ENCODE results near the gene ARFGAP1.

ARFGAP1 gene

DNA sequence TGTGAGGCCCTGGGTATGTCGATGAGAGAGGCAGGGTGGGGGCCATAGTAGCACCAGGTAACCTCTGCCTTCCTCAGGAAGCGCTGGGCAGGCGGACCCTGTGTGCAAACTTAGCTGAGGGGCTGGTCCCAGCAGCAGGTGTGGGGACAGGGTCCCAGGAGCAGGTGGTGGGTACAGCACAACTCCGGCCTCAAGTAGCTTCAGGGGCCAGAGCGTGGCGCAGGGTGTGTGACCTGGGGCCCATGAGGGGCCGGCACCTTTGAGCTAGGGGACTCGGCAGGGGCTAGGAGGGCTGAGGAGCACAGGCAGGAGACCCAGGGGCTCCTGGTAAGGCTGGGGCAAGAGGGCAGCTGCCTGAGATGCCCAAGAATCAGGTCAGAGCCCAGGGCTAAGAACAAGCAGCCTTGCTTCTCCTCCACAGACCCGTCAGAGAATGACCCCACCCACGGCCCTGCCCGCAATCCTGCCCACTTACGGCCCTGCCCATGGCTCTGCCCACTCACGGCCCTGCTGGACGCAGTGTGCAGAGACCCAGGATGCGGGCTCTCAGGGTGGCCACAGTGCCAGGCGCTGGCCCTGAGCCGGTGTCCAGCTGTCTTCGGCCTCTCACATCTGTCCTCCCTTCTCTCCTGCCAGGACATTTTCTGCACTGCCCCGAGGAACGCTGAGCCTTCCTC lies 57.6 kb downstream of the ARFGAP1 start:
- TF ChIP-seq SNAI2 (CRISPR knock-in tag; IDR thresholded peaks at IDR 0.05) (no peak), PPARA (CRISPR knock-in tag; IDR thresholded peaks at IDR 0.05; ENCODE audit: borderline replicate concordance) (no peak), ZNF70 (CRISPR knock-in tag; IDR thresholded peaks at IDR 0.05) (no peak), TCF4 (CRISPR knock-in tag; IDR thresholded peaks at IDR 0.05; ENCODE audit: borderline replicate concordance) (no peak), BACH2 (CRISPR knock-in tag; IDR thresholded peaks at IDR 0.05; ENCODE audit: borderline replicate concordance) (no peak), RARB (CRISPR knock-in tag; IDR thresholded peaks at IDR 0.05) (no peak), ESRRG (CRISPR knock-in tag; IDR thresholded peaks at IDR 0.05) (no peak), ZFP30 (CRISPR knock-in tag; IDR thresholded peaks at IDR 0.05) (no peak)
- TF ChIP-seq, protein P1, sequence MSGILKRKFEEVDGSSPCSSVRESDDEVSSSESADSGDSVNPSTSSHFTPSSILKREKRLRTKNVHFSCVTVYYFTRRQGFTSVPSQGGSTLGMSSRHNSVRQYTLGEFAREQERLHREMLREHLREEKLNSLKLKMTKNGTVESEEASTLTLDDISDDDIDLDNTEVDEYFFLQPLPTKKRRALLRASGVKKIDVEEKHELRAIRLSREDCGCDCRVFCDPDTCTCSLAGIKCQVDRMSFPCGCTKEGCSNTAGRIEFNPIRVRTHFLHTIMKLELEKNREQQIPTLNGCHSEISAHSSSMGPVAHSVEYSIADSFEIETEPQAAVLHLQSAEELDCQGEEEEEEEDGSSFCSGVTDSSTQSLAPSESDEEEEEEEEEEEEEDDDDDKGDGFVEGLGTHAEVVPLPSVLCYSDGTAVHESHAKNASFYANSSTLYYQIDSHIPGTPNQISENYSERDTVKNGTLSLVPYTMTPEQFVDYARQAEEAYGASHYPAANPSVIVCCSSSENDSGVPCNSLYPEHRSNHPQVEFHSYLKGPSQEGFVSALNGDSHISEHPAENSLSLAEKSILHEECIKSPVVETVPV (CRISPR knock-in tag; IDR thresholded peaks at IDR 0.05) = no peak
- TF ChIP-seq, protein P2, sequence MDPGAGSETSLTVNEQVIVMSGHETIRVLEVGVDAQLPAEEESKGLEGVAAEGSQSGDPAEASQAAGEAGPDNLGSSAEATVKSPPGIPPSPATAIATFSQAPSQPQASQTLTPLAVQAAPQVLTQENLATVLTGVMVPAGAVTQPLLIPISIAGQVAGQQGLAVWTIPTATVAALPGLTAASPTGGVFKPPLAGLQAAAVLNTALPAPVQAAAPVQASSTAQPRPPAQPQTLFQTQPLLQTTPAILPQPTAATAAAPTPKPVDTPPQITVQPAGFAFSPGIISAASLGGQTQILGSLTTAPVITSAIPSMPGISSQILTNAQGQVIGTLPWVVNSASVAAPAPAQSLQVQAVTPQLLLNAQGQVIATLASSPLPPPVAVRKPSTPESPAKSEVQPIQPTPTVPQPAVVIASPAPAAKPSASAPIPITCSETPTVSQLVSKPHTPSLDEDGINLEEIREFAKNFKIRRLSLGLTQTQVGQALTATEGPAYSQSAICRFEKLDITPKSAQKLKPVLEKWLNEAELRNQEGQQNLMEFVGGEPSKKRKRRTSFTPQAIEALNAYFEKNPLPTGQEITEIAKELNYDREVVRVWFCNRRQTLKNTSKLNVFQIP (CRISPR knock-in tag; IDR thresholded peaks at IDR 0.05; ENCODE audit: borderline replicate concordance, low read depth) = no peak
- TF ChIP-seq, protein P3, sequence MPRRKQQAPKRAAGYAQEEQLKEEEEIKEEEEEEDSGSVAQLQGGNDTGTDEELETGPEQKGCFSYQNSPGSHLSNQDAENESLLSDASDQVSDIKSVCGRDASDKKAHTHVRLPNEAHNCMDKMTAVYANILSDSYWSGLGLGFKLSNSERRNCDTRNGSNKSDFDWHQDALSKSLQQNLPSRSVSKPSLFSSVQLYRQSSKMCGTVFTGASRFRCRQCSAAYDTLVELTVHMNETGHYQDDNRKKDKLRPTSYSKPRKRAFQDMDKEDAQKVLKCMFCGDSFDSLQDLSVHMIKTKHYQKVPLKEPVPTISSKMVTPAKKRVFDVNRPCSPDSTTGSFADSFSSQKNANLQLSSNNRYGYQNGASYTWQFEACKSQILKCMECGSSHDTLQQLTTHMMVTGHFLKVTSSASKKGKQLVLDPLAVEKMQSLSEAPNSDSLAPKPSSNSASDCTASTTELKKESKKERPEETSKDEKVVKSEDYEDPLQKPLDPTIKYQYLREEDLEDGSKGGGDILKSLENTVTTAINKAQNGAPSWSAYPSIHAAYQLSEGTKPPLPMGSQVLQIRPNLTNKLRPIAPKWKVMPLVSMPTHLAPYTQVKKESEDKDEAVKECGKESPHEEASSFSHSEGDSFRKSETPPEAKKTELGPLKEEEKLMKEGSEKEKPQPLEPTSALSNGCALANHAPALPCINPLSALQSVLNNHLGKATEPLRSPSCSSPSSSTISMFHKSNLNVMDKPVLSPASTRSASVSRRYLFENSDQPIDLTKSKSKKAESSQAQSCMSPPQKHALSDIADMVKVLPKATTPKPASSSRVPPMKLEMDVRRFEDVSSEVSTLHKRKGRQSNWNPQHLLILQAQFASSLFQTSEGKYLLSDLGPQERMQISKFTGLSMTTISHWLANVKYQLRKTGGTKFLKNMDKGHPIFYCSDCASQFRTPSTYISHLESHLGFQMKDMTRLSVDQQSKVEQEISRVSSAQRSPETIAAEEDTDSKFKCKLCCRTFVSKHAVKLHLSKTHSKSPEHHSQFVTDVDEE (CRISPR knock-in tag; IDR thresholded peaks at IDR 0.05) = no peak
- TF ChIP-seq, protein P4, sequence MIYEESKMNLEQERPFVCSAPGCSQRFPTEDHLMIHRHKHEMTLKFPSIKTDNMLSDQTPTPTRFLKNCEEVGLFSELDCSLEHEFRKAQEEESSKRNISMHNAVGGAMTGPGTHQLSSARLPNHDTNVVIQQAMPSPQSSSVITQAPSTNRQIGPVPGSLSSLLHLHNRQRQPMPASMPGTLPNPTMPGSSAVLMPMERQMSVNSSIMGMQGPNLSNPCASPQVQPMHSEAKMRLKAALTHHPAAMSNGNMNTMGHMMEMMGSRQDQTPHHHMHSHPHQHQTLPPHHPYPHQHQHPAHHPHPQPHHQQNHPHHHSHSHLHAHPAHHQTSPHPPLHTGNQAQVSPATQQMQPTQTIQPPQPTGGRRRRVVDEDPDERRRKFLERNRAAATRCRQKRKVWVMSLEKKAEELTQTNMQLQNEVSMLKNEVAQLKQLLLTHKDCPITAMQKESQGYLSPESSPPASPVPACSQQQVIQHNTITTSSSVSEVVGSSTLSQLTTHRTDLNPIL (CRISPR knock-in tag; IDR thresholded peaks at IDR 0.05; ENCODE audit: low read depth) = no peak
- TF ChIP-seq, protein P5, sequence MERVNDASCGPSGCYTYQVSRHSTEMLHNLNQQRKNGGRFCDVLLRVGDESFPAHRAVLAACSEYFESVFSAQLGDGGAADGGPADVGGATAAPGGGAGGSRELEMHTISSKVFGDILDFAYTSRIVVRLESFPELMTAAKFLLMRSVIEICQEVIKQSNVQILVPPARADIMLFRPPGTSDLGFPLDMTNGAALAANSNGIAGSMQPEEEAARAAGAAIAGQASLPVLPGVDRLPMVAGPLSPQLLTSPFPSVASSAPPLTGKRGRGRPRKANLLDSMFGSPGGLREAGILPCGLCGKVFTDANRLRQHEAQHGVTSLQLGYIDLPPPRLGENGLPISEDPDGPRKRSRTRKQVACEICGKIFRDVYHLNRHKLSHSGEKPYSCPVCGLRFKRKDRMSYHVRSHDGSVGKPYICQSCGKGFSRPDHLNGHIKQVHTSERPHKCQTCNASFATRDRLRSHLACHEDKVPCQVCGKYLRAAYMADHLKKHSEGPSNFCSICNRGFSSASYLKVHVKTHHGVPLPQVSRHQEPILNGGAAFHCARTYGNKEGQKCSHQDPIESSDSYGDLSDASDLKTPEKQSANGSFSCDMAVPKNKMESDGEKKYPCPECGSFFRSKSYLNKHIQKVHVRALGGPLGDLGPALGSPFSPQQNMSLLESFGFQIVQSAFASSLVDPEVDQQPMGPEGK (CRISPR knock-in tag; IDR thresholded peaks at IDR 0.05; ENCODE audit: borderline replicate concordance) = no peak
- no peak for ATAC-seq

DNA sequence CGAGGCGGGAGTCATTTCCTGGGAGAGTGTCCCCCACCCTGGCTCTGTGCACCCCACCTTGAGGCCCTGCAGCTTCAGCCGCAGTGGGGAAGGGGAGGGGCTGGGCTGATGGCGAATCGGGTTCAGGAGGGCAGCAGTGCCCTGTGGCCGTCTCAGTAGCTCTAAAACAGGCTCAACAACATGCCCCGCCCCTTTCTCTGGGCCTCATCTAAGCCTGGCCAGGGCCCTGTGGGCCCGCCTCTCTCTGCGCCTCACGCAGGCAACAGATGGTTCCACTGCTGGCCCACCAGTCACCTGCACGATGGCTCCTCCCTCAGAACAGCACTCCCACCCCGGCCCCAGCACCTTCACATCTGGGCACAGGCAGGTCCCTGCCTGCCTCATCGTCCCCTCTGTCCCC lies 58.3 kb downstream of the ARFGAP1 start:
- no peak for ATAC-seq
- TF ChIP-seq ESRRG (CRISPR knock-in tag; IDR thresholded peaks at IDR 0.05) = no peak
- TF ChIP-seq RARB (CRISPR knock-in tag; IDR thresholded peaks at IDR 0.05) = no peak
- TF ChIP-seq TCF4 (CRISPR knock-in tag; IDR thresholded peaks at IDR 0.05; ENCODE audit: borderline replicate concordance) = no peak
- TF ChIP-seq ISL1 (CRISPR knock-in tag; IDR thresholded peaks at IDR 0.05) = no peak
- TF ChIP-seq ZC3H10 (CRISPR knock-in tag; IDR thresholded peaks at IDR 0.05) = no peak
- no peak for TF ChIP-seq ZFP3 (CRISPR knock-in tag; IDR thresholded peaks at IDR 0.05)
- TF ChIP-seq, protein P3 (CRISPR knock-in tag; IDR thresholded peaks at IDR 0.05) = no peak
- TF ChIP-seq, protein P1 (CRISPR knock-in tag; IDR thresholded peaks at IDR 0.05) = no peak
- TF ChIP-seq ARNTL (CRISPR knock-in tag; IDR thresholded peaks at IDR 0.05; ENCODE audit: borderline replicate concordance, low read depth) = no peak
- TF ChIP-seq OSR1 (CRISPR knock-in tag; IDR thresholded peaks at IDR 0.05) = no peak
- TF ChIP-seq ZFP30 (CRISPR knock-in tag; IDR thresholded peaks at IDR 0.05) = no peak
- TF ChIP-seq ZNF70 (CRISPR knock-in tag; IDR thresholded peaks at IDR 0.05) = no peak
- no peak for TF ChIP-seq SNAI2 (CRISPR knock-in tag; IDR thresholded peaks at IDR 0.05)
